Activated CD8-positive, alpha-beta T cell treated with anti-CD3 and anti-CD28 coated beads for 36 hours (primary cell): ENCODE measurements around the gene RP9. TPM values are rescaled to one million over a fixed set of nuclear protein-coding genes. Genes with fewer than 3 reads are reported as not detected.

Experiments used
- ATAC-seq: fragments of 200-7000 bp; cut with Tn5 transposase; one replicate; pipeline ENCODE4 v1.10.0; 2021; ENCODE audit warnings: mild to moderate bottlenecking, moderate library complexity
- CTCF ChIA-PET: fragments of 350-600 bp; sonication (Branson Sonifier 250); formaldehyde crosslinking; loops from one replicate; lab custom pipeline; 2021; ENCODE audit warnings: antibody characterized with exemption; lab: Charles Lee
- POLR2A ChIA-PET: fragments of 350-600 bp; sonication (Branson Sonifier 250); formaldehyde crosslinking; loops from one replicate; lab custom pipeline; 2021; ENCODE audit warnings: antibody characterized with exemption; lab: Charles Lee
- DNase-seq: peaks from one replicate; pipeline ENCODE4 v3.0.0-alpha.2; 2020
- H3K27ac Mint-ChIP-seq: one replicate; pipeline ENCODE4 v1.8.0; 2021; ENCODE audit warnings: mild to moderate bottlenecking, mixed read lengths
- H3K27me3 Mint-ChIP-seq: one replicate; pipeline ENCODE4 v1.8.0; 2021; ENCODE audit warnings: mixed read lengths
- H3K36me3 Mint-ChIP-seq: one replicate; pipeline ENCODE4 v1.8.0; 2021; ENCODE audit warnings: low read depth, mixed read lengths
- H3K4me1 Mint-ChIP-seq: one replicate; pipeline ENCODE4 v1.8.0; 2021; ENCODE audit warnings: low read depth, mixed read lengths
- H3K4me3 Mint-ChIP-seq: one replicate; pipeline ENCODE4 v1.8.0; 2021; ENCODE audit warnings: mild to moderate bottlenecking, moderate library complexity, mixed read lengths
- H3K9me3 Mint-ChIP-seq: one replicate; pipeline ENCODE4 v1.8.0; 2021; ENCODE audit warnings: mixed read lengths
- CTCF ChIP-seq: fragments of 200-600 bp; IDR thresholded peaks from one replicate; pipeline ENCODE4 v1.8.0; 2022; ENCODE audit warnings: antibody characterized with exemption, mild to moderate bottlenecking
- intact Hi-C: fragments of 100-400 bp; cut with micrococcal nuclease; formaldehyde crosslinking; loops from one replicate; pipeline ENCODE4 v1.10.0; 2022
- total RNA-seq, 2 experiments: library from RNA; stranded (reverse); gene quantifications; one replicate each; pipeline ENCODE4 v1.2.3, GENCODE V29; 2021

RP9 gene
- total RNA-seq, 2 experiments from 2014 or later = 14.2 to 15.4 TPM

- H3K36me3 Mint-ChIP-seq = no peaks in the 10 kb centered on the region
- TF ChIP-seq CTCF = no peak
- no peak overlapping the region for H3K27ac Mint-ChIP-seq
- ChIA-PET POLR2A (no interaction called here), CTCF (no interaction called here)
- no peak overlapping the region for H3K4me3 Mint-ChIP-seq
- intact Hi-C loops = no loop called here
- DNase-seq = no peak
- peaks cover 15% of the 10 kb centered on the region for H3K27me3 Mint-ChIP-seq
- H3K9me3 Mint-ChIP-seq = peaks cover 17% of the 10 kb centered on the region
- ATAC-seq = no peak
- no peaks in the 10 kb centered on the region for H3K4me1 Mint-ChIP-seq
Observed at GRCh38 chr7:33070831-33071230, 38.4 kb downstream of the RP9 start.

- Mint-ChIP-seq H3K9me3 (peaks cover 19% of the 10 kb centered on the region), H3K36me3 (no peaks in the 10 kb centered on the region), H3K4me1 (no peaks in the 10 kb centered on the region), H3K4me3 (no peak overlapping the region), H3K27ac (no peak overlapping the region), H3K27me3 (peaks cover 15% of the 10 kb centered on the region)
- intact Hi-C loops = no loop called here
- POLR2A ChIA-PET = no interaction called here
- TF ChIP-seq CTCF = no peak
- ATAC-seq (no peak), DNase-seq (no peak)
- CTCF ChIA-PET = interaction anchor here (1.3 kb wide), 1 partner anchor 39 kb away, joined by 7 read pairs; the partner anchor contains the start of gene RP9
Observed at GRCh38 chr7:33070277-33070676, 38.9 kb downstream of the RP9 start.

GRCh38 chr7:33067921-33068320 is 41.3 kb downstream of the RP9 start:
- intact Hi-C loops = no loop called here
- Mint-ChIP-seq H3K27ac (no peak overlapping the region), H3K27me3 (peaks cover 10% of the 10 kb centered on the region), H3K4me3 (no peak overlapping the region), H3K36me3 (no peaks in the 10 kb centered on the region), H3K4me1 (peaks cover 3% of the 10 kb centered on the region), H3K9me3 (peaks cover 19% of the 10 kb centered on the region)
- TF ChIP-seq CTCF = no peak
- DNase-seq (no peak), ATAC-seq (no peak)
- ChIA-PET POLR2A (no interaction called here), CTCF (interaction anchor here (0.6 kb wide), 1 partner anchor 41 kb away, joined by 3 read pairs; the partner anchor contains the start of gene RP9)

GRCh38 chr7:33066771-33067170 is 42.4 kb downstream of the RP9 start:
- ATAC-seq (no peak), DNase-seq (no peak)
- ChIA-PET CTCF (no interaction called here), POLR2A (no interaction called here)
- H3K4me1 Mint-ChIP-seq = peaks cover 3% of the 10 kb centered on the region
- peaks cover 19% of the 10 kb centered on the region for H3K9me3 Mint-ChIP-seq
- H3K27me3 Mint-ChIP-seq = peaks cover 2% of the 10 kb centered on the region
- TF ChIP-seq CTCF = no peak
- intact Hi-C loops = no loop called here
- H3K4me3 Mint-ChIP-seq = no peak overlapping the region
- H3K27ac Mint-ChIP-seq = no peak overlapping the region
- peaks cover 1% of the 10 kb centered on the region for H3K36me3 Mint-ChIP-seq

GRCh38 chr7:33065981-33066380 is 43.2 kb downstream of the RP9 start:
- DNase-seq (no peak), ATAC-seq (no peak)
- POLR2A ChIA-PET = no interaction called here
- H3K36me3 Mint-ChIP-seq = peaks cover 2% of the 10 kb centered on the region
- no peak overlapping the region for H3K27ac Mint-ChIP-seq
- H3K9me3 Mint-ChIP-seq = peaks cover 18% of the 10 kb centered on the region
- no peak overlapping the region for H3K4me3 Mint-ChIP-seq
- no peaks in the 10 kb centered on the region for H3K27me3 Mint-ChIP-seq
- intact Hi-C loops = no loop called here
- TF ChIP-seq CTCF = no peak
- CTCF ChIA-PET = interaction anchor here (1.6 to 5.6 kb wide), 2 partner anchors 26 to 42 kb away, joined by 5 to 41 read pairs; partner anchors contain the start of gene RP9
- H3K4me1 Mint-ChIP-seq = peaks cover 4% of the 10 kb centered on the region
